Measurements from ENCODE around the gene FGD2.

The FGD2 gene

GRCh38 chr6:36978421-36979346, 26.8 kb upstream of the FGD2 start:
- no peak for DNase-seq (ENCODE audit: low read depth, low spot score)
- H3K9me3 ChIP-seq (ENCODE audit: insufficient read depth, low read length) = no peaks in the 10 kb centered on the region
- H3K9ac ChIP-seq (ENCODE audit: insufficient read length, low read depth) = no peak overlapping the region
- H3K4me3 ChIP-seq (ENCODE audit: insufficient read length, low read depth) = no peak overlapping the region
- peaks cover 90% of the 10 kb centered on the region for H3K36me3 ChIP-seq (ENCODE audit: insufficient read depth, insufficient read length, low read length)
- H3K4me1 ChIP-seq (ENCODE audit: insufficient read depth, insufficient read length) = peaks cover 12% of the 10 kb centered on the region
- no peaks in the 10 kb centered on the region for H3K27me3 ChIP-seq (ENCODE audit: insufficient read depth, insufficient read length)
- TF ChIP-seq YY1 (IDR thresholded peaks at IDR 0.05; ENCODE audit: insufficient read depth, insufficient read length) = no peak
- TF ChIP-seq SUZ12 (IDR thresholded peaks at IDR 0.05; ENCODE audit: extremely low read depth, insufficient read depth, insufficient read length) = no peak
- TF ChIP-seq ZNF274 (IDR thresholded peaks at IDR 0.05; ENCODE audit: low read depth, low read length) = no peak

- no peak for DNase-seq (ENCODE audit: low read depth, low spot score)
- no peak for TF ChIP-seq YY1 (IDR thresholded peaks at IDR 0.05; ENCODE audit: insufficient read depth, insufficient read length)
- TF ChIP-seq ZNF274 (IDR thresholded peaks at IDR 0.05; ENCODE audit: low read depth, low read length) = no peak
- no peak for TF ChIP-seq SUZ12 (IDR thresholded peaks at IDR 0.05; ENCODE audit: extremely low read depth, insufficient read depth, insufficient read length)
- peaks cover 19% of the 10 kb centered on the region for H3K4me1 ChIP-seq (ENCODE audit: insufficient read depth, insufficient read length)
- H3K9ac ChIP-seq (ENCODE audit: insufficient read length, low read depth) = no peak overlapping the region
- H3K9me3 ChIP-seq (ENCODE audit: insufficient read depth, low read length) = no peaks in the 10 kb centered on the region
- peaks cover 90% of the 10 kb centered on the region for H3K36me3 ChIP-seq (ENCODE audit: insufficient read depth, insufficient read length, low read length)
- no peak overlapping the region for H3K4me3 ChIP-seq (ENCODE audit: insufficient read length, low read depth)
- no peaks in the 10 kb centered on the region for H3K27me3 ChIP-seq (ENCODE audit: insufficient read depth, insufficient read length)
These were observed 26.1 kb upstream of the FGD2 start for GRCh38 chr6:36979347-36979742.

- H3K9ac ChIP-seq (ENCODE audit: insufficient read length, low read depth) = no peak overlapping the region
- no peak for TF ChIP-seq SUZ12 (IDR thresholded peaks at IDR 0.05; ENCODE audit: extremely low read depth, insufficient read depth, insufficient read length)
- no peak for TF ChIP-seq YY1 (IDR thresholded peaks at IDR 0.05; ENCODE audit: insufficient read depth, insufficient read length)
- no peak for TF ChIP-seq ZNF274 (IDR thresholded peaks at IDR 0.05; ENCODE audit: low read depth, low read length)
- H3K4me1 ChIP-seq (ENCODE audit: insufficient read depth, insufficient read length) = peaks cover 21% of the 10 kb centered on the region
- H3K36me3 ChIP-seq (ENCODE audit: insufficient read depth, insufficient read length, low read length) = peaks cover 86% of the 10 kb centered on the region
- H3K4me3 ChIP-seq (ENCODE audit: insufficient read length, low read depth) = no peak overlapping the region
- DNase-seq (ENCODE audit: low read depth, low spot score) = no peak
- H3K9me3 ChIP-seq (ENCODE audit: insufficient read depth, low read length) = no peaks in the 10 kb centered on the region
- H3K27me3 ChIP-seq (ENCODE audit: insufficient read depth, insufficient read length) = no peaks in the 10 kb centered on the region
These were observed 25.3 kb upstream of the FGD2 start for GRCh38 chr6:36980129-36980528.

- DNase-seq (ENCODE audit: low read depth, low spot score) = no peak
- Histone ChIP-seq H3K9me3 (ENCODE audit: insufficient read depth, low read length) (no peaks in the 10 kb centered on the region), H3K27me3 (ENCODE audit: insufficient read depth, insufficient read length) (no peaks in the 10 kb centered on the region), H3K9ac (ENCODE audit: insufficient read length, low read depth) (peak overlapping the region; percentile 36), H3K4me3 (ENCODE audit: insufficient read length, low read depth) (no peak overlapping the region), H3K4me1 (ENCODE audit: insufficient read depth, insufficient read length) (peaks cover 21% of the 10 kb centered on the region), H3K36me3 (ENCODE audit: insufficient read depth, insufficient read length, low read length) (peaks cover 77% of the 10 kb centered on the region)
- TF ChIP-seq SUZ12 (IDR thresholded peaks at IDR 0.05; ENCODE audit: extremely low read depth, insufficient read depth, insufficient read length) = no peak
- no peak for TF ChIP-seq YY1 (IDR thresholded peaks at IDR 0.05; ENCODE audit: insufficient read depth, insufficient read length)
- no peak for TF ChIP-seq ZNF274 (IDR thresholded peaks at IDR 0.05; ENCODE audit: low read depth, low read length)
These were observed 24.4 kb upstream of the FGD2 start for GRCh38 chr6:36980876-36981619.

- no peak for DNase-seq (ENCODE audit: low read depth, low spot score)
- TF ChIP-seq SUZ12 (IDR thresholded peaks at IDR 0.05; ENCODE audit: extremely low read depth, insufficient read depth, insufficient read length) (no peak), ZNF274 (IDR thresholded peaks at IDR 0.05; ENCODE audit: low read depth, low read length) (no peak), YY1 (IDR thresholded peaks at IDR 0.05; ENCODE audit: insufficient read depth, insufficient read length) (no peak)
- Histone ChIP-seq H3K36me3 (ENCODE audit: insufficient read depth, insufficient read length, low read length) (peaks cover 52% of the 10 kb centered on the region), H3K9ac (ENCODE audit: insufficient read length, low read depth) (no peak overlapping the region), H3K4me1 (ENCODE audit: insufficient read depth, insufficient read length) (peaks cover 21% of the 10 kb centered on the region), H3K9me3 (ENCODE audit: insufficient read depth, low read length) (no peaks in the 10 kb centered on the region), H3K4me3 (ENCODE audit: insufficient read length, low read depth) (no peak overlapping the region), H3K27me3 (ENCODE audit: insufficient read depth, insufficient read length) (no peaks in the 10 kb centered on the region)
These were observed 21.9 kb upstream of the FGD2 start for GRCh38 chr6:36983538-36983937.

GRCh38 chr6:36984581-36985416, 20.7 kb upstream of the FGD2 start:
- H3K9ac ChIP-seq (ENCODE audit: insufficient read length, low read depth) = peak overlapping the region; percentile 97
- no peaks in the 10 kb centered on the region for H3K9me3 ChIP-seq (ENCODE audit: insufficient read depth, low read length)
- H3K36me3 ChIP-seq (ENCODE audit: insufficient read depth, insufficient read length, low read length) = peaks cover 41% of the 10 kb centered on the region
- H3K4me3 ChIP-seq (ENCODE audit: insufficient read length, low read depth) = peak overlapping the region; percentile 85
- peak; percentile 54 for DNase-seq (ENCODE audit: low read depth, low spot score)
- TF ChIP-seq ZNF274 (IDR thresholded peaks at IDR 0.05; ENCODE audit: low read depth, low read length) = no peak
- no peak for TF ChIP-seq SUZ12 (IDR thresholded peaks at IDR 0.05; ENCODE audit: extremely low read depth, insufficient read depth, insufficient read length)
- TF ChIP-seq YY1 (IDR thresholded peaks at IDR 0.05; ENCODE audit: insufficient read depth, insufficient read length) = no peak
- H3K27me3 ChIP-seq (ENCODE audit: insufficient read depth, insufficient read length) = no peaks in the 10 kb centered on the region
- peaks cover 15% of the 10 kb centered on the region for H3K4me1 ChIP-seq (ENCODE audit: insufficient read depth, insufficient read length)

All from NT2/D1 (cell line).